HG03139 (cell line): ENCODE data around the gene IPO13.

Experiments
- ATAC-seq: cut with Tn5 transposase; IDR thresholded peaks from one replicate; pipeline ENCODE4 v1.9.1; 2021; ENCODE audit not compliant: unreplicated experiment

The IPO13 gene

DNA sequence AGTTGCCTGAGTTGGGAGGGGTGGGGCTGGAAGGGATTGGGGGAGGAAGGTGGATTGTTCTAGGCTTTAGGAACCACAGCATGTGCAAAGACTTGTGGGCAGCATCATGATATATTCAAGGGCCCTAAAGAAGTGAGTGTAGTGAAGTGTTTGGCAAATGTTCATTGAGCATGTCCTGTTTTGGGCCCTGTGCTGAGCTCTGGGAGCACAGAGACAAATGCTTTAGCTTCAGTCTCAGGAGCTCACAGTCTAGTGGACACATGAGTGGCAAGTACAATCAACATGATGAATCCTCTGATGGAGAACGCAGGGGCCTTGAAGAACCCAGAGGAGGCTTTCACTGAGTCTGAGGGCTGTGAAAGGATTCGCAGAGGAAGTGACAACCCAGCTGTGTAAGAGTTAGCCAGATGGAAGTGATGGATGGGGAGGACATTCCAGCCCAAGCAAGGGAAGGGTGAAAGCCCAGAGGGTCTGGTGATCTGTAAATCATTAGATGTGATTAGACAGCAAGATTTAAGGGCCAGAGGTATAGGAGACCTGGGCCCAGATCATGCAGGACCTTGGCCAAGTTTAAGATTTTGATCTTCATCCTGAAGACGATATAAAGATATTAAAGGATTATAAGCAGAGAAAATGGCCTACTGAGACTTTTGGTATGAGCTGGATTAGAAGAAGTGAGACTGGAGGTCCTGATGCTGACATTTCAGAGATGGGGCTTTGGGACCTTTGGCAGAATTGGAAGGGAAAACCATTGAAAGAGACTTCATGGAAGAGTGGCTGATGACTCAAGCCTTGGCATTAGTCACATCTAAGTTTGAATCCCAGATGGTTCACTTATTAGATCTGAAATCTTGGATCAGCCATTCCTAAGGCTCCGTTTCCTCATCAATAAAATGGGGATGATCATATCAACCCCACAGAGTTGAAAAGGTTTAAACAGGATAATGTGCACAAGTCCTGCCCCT lies 4.6 kb downstream of the IPO13 start:
- no peak for ATAC-seq

DNA sequence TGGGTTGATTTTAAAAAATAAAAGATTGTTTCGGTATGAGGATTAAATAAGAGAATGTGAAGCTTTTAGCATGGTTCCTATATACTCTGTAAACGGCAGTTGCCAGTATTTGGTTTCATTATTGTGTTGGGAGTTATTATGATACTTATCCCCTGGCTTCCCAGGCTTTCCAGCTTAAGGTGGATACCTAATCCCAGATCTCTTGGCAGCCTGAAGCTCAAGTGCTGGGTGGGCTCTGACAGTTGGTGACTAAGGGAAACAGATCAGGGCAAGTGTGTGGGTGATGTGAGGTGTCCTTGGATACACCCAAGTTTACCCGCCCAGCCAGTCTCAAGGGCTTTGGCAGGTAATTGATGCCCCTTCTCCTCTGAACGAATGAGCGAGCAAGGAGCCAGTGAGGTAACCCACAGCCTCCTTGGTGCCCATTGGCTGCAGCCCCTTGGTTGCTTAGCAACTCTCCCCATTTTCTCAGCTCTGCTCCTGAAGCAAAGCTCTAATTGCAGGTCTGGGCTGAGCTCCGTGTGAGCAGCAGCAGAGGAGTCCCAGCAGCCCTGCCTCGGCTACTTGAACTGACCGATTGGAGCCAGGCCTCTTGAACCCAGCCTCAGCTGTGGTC lies 6.1 kb downstream of the IPO13 start:
- ATAC-seq = no peak

GRCh38 chr1:43953361-43953760 lies 6.6 kb downstream of the IPO13 start:
- no peak for ATAC-seq

- no peak for ATAC-seq
These were observed 7.3 kb downstream of the IPO13 start for GRCh38 chr1:43954036-43954435.

GRCh38 chr1:43956234-43956633 lies 9.5 kb downstream of the IPO13 start:
- no peak for ATAC-seq

- ATAC-seq = no peak
These were observed 10.8 kb downstream of the IPO13 start for GRCh38 chr1:43957407-43958040.

DNA sequence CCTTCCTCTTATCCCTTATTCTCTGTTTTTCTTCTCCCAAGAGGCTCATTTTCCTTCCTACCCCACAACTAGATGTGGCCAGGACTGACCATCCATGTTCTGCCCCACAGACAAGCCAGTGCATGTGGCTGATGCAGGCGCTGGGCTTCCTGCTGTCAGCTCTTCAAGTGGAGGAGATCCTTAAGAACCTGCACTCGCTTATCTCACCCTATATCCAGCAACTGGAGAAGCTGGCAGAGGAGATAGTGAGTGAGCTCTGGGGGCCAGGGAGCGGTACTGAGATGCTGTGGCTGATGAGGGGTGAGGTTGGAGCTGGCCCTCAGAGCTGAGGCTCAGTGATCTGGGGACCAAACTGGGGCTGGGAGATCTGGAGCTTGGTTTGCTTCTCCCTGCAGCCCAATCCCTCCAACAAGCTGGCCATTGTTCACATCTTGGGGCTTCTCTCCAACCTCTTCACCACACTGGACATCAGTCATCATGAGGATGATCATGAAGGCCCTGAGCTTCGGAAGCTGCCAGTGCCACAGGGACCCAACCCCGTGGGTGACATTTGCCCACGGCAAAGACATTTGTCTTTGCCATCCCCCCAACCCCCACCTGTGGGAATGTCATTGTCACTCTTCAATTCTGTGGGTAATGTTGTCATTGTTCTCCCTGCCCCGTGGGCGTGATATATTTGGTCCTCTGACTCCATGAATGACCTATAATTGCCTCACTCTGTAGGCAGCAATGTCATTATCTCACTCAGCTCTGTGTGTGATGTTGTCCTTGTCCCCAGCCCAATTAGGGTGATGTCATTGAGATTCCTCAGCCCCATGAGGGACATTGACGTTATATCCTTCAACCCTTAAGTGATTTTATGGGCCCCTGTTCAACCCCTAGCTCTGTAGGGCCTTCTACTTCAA lies 11.9 kb downstream of the IPO13 start:
- ATAC-seq = no peak

GRCh38 chr1:43960798-43961197 lies 14.0 kb downstream of the IPO13 start:
- no peak for ATAC-seq

- no peak for ATAC-seq
These were observed 14.9 kb downstream of the IPO13 start for GRCh38 chr1:43961692-43962091.

DNA sequence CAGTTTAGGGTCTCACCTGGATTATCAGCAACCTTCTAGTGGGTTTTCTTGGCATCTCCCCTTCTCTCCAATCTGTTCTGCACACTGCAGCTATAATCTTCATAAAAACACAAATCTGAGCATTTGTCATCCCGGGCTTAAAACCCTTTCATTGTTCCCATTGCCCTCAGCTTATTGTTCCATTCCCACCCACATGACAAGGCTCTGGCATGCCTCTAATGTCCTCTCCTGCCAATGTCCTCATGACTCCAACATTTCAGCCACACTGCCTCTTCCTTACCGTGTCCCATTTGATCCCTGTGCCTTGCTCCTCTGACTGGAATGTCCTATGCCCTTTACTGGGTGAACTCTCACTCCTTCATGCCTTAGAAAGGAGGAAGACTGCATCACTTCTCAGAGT lies 15.6 kb downstream of the IPO13 start:
- ATAC-seq = no peak

GRCh38 chr1:43963006-43963405 lies 16.3 kb downstream of the IPO13 start:
- no peak for ATAC-seq

DNA sequence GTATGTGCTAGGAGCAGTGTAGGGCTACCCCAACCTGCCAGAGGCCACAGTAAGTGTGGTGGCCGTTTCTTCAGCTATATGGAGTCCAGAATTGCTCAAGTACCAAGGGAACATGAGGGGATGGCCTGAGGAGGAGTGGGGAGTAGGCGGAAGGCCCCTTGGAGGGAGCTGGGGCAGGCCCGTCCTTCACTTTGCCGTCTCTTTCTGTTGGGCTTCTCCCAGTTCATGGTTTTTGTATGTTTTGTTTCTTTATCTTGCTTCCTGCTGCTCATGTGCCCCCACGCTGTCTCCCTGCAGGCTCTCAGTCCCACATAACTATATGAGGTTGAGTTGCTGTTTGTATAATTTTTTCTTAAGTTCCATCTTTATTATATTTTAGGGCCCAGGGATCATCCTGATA lies 17.1 kb downstream of the IPO13 start:
- ATAC-seq = no peak

DNA sequence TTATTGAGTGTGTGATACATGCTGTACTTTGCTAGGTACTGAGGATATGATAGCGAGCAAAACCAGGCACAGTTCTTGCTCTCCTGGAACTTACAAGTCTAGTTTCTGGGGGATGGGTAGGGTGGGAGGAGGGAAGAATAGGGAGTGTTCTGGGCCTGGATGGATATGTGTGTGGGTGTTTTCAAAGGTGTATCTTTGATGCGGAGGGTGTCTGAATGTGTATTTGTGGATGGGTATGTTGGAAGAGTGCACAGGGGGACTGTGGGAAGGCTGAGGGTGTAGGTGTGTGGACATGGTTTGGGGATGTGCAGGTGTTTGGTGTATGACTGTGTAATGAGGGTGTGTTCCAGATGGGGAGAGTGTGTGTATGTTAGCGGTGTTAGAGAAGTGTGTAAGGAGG lies 18.6 kb downstream of the IPO13 start:
- ATAC-seq = no peak

DNA sequence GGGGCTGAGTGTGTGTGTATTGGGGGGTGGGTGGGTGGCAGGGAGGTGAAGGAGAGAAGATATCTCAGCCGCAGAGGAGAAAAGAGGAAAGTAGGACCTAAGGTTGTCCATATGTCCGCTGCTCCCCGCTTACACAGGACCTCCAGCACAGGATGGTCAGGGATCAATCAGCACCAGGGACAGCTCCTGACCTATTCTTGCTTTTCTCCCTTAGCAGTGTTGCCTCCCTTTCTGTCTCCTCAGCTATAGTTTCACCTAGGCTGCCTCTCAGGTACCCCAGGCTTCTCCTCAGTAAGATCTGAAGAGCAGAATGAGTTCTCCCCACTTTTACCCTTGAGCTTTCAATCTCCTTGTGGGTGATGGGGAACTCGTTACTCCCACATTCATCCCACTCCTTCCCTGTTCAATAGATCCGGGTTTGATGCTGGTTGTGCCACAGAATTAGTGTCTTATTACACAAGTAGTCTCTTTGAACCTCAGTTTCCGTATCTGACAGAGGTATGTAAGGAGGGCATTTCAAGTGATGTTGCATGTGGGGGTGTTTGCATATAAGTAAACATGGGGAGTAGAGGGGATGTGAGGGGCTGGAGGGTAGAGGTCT lies 21.7 kb downstream of the IPO13 start:
- no peak for ATAC-seq

- ATAC-seq = no peak
These were observed 22.6 kb downstream of the IPO13 start for GRCh38 chr1:43969416-43969745.

DNA sequence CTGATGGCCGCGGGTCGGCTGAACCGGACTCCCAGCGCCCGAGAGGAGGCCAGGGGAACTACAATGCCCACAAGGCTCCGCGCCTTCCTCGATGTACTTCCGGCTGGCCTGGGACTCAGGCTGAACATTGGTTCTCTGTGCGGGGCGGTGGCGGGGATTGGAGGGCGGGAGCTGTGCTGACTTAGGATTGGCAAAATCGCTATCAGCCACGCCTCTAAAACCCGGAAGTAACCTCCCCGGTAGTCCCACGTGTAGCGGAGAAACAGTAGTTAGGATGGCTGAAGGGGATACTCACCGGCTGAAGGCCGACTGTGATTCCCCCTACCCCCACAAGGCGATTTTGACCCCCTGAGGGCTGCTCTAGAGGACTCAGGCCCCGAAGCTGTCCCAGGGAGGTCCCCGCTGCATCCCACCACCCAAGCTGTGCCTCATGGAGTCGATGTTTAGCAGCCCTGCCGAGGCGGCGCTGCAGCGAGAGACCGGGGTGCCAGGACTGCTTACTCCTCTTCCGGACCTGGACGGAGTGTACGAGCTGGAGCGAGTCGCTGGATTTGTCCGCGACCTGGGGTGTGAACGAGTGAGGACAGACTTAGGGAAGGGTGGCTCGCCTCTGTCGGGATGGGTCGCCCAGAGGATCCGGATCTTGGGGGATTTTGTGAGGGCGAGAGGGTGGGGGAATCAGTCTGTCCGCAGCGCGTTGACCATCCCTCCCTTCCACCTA lies 23.2 kb downstream of the IPO13 start, which contains the start of gene DPH2:
Gene DPH2, plus strand, starts transcription at position 265 of the 721 bp plus-strand sequence. Its CDS starts 166 bp downstream, at position 431.
- ATAC-seq = peak; percentile 83

DNA sequence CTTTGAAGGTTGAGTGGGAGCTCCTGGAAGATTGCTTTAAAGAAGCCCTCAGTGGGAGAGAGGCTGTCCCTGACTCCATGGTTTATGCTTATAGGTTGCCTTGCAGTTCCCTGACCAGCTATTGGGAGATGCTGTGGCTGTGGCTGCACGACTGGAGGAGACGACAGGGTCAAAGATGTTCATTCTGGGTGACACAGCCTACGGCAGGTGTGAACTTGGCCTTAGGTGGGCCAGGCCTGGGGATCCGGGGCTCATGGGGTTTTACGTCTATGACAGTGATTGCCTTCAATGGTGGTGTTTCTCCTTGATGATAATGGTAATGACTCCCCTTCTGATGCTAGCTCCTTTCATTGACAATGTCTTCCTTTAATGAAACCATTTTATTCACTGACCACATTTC lies 23.8 kb downstream of the IPO13 start:
- no peak for ATAC-seq

DNA sequence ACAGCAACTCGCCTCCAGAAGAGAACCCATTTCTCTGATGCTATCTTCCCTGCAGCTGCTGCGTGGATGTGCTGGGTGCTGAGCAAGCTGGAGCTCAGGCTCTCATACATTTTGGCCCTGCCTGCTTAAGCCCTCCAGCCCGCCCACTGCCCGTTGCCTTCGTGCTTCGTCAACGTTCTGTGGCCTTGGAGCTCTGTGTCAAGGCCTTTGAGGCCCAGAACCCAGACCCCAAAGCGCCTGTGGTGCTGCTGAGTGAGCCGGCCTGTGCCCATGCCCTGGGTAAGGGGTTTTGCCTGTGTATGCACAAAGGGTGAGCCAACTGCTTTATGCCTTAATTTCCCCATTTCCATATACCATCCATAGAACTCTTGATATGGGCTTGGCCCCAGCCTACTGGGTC lies 24.2 kb downstream of the IPO13 start:
- no peak for ATAC-seq

DNA sequence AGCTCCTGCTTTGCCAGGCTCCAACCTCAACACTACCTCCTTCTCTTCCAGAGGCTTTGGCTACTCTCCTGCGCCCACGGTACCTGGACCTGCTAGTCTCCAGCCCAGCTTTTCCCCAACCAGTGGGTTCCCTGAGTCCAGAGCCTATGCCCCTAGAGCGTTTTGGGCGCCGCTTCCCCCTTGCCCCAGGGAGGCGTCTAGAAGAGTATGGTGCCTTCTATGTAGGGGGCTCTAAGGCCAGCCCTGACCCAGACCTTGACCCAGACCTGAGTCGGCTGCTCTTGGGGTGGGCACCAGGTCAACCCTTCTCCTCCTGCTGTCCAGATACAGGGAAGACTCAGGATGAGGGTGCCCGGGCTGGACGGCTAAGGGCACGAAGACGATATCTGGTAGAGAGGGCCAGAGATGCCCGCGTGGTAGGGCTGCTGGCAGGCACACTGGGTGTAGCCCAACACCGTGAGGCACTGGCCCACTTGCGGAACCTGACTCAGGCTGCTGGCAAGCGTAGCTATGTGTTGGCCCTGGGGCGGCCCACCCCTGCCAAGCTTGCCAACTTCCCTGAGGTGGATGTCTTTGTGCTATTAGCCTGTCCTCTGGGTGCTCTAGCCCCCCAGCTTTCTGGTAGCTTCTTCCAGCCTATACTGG lies 24.7 kb downstream of the IPO13 start:
- ATAC-seq = no peak
